CD4-positive, alpha-beta T cell (primary cell): ENCODE results near the gene PRDX4. TPM values are rescaled to one million over a fixed set of nuclear protein-coding genes. Genes with fewer than 3 reads are reported as not detected.

ENCODE experiments used
- ATAC-seq: fragments of 200-7000 bp; cut with Tn5 transposase; one replicate; pipeline ENCODE4 v1.10.0; 2022; ENCODE audit warnings: mild to moderate bottlenecking; ENCODE audit not compliant: poor library complexity
- CTCF ChIA-PET: fragments of 350-600 bp; sonication (Branson Sonifier 250); formaldehyde crosslinking; loops from one replicate; lab custom pipeline; 2021; ENCODE audit warnings: antibody characterized with exemption, inconsistent platforms; lab: Charles Lee
- POLR2A ChIA-PET: fragments of 350-600 bp; sonication (Branson Sonifier 250); formaldehyde crosslinking; loops from one replicate; lab custom pipeline; 2021; ENCODE audit warnings: antibody characterized with exemption, inconsistent platforms; lab: Charles Lee
- DNase-seq, 14 experiments: peaks; one replicate each; pipeline ENCODE4 v3.0.0-alpha.2; 2013 to 2020; ENCODE audit warnings: mixed read lengths in 2 of 14
- H3K27ac ChIP-seq, 2 donors: one replicate each; pipeline versions ENCODE4 v1.5.1 to v1.7.0; 2013; ENCODE audit warnings: low read length in 2 of 2, low read depth in 1 of 2, mild to moderate bottlenecking in 1 of 2
- H3K27me3 ChIP-seq, 2 experiments: 1 replicate in 1 of 2; 2 replicates in 1 of 2; pipeline versions ENCODE4 v1.6.1 to v1.7.0; 2013; ENCODE audit warnings: low read length in 2 of 2, control low read depth in 1 of 2, mild to moderate bottlenecking in 1 of 2, moderate library complexity in 1 of 2; ENCODE audit not compliant: insufficient read depth in 2 of 2, control insufficient read depth in 1 of 2
- H3K36me3 ChIP-seq: one replicate; pipeline ENCODE4 v1.6.1; 2013; ENCODE audit warnings: low read length, control low read depth; ENCODE audit not compliant: insufficient read depth
- H3K4me1 ChIP-seq: one replicate; pipeline ENCODE4 v1.6.1; 2013; ENCODE audit warnings: low read length, control low read depth; ENCODE audit not compliant: insufficient read depth
- H3K4me3 ChIP-seq: one replicate; pipeline ENCODE4 v1.5.1; 2013; ENCODE audit warnings: mild to moderate bottlenecking, low read length, moderate library complexity
- H3K9me3 ChIP-seq, 2 experiments: 1 replicate in 1 of 2; 2 replicates in 1 of 2; pipeline versions ENCODE4 v1.6.1 to v1.7.0; 2013; ENCODE audit warnings: low read length in 2 of 2, mild to moderate bottlenecking in 2 of 2, control low read depth in 1 of 2, moderate library complexity in 1 of 2; ENCODE audit not compliant: control insufficient read depth in 1 of 2, insufficient read depth in 1 of 2
- H3K27ac Mint-ChIP-seq: one replicate; pipeline ENCODE4 v1.8.0; 2020; ENCODE audit warnings: mixed read lengths
- H3K27me3 Mint-ChIP-seq: one replicate; pipeline ENCODE4 v1.8.0; 2021; ENCODE audit warnings: mixed read lengths
- H3K36me3 Mint-ChIP-seq: one replicate; pipeline ENCODE4 v1.8.0; 2021; ENCODE audit warnings: low read depth, mixed read lengths
- H3K4me1 Mint-ChIP-seq: one replicate; pipeline ENCODE4 v1.8.0; 2021; ENCODE audit warnings: low read depth, mixed read lengths
- H3K4me3 Mint-ChIP-seq: one replicate; pipeline ENCODE4 v1.8.0; 2020; ENCODE audit warnings: mild to moderate bottlenecking, mixed read lengths
- H3K9me3 Mint-ChIP-seq: one replicate; pipeline ENCODE4 v1.8.0; 2020; ENCODE audit warnings: mixed read lengths
- CTCF ChIP-seq: fragments of 200-600 bp; IDR thresholded peaks from one replicate; pipeline ENCODE4 v1.8.0; 2022; ENCODE audit warnings: antibody characterized with exemption, mild to moderate bottlenecking
- intact Hi-C, 2 experiments: fragments of 100-400 bp; cut with DNase I in 1 of 2; cut with micrococcal nuclease in 1 of 2; formaldehyde crosslinking; loops; one replicate each; pipeline versions ENCODE4 v1.15.1 to v1.9.0; 2023 to 2025; cut with DNase I, micrococcal nuclease
- total RNA-seq, 174 experiments: library from RNA in 2 of 174; stranded (reverse) in 2 of 174; gene quantifications; one replicate each; pipeline ENCODE4 v1.2.3 and lab custom pipeline; 2021 to 2026

PRDX4 gene
- total RNA-seq, 2 experiments from 2014 or later, result 4.4 TPM

GRCh38 chrX:23662187-23662586, 5.1 kb upstream of the PRDX4 start:
- TF ChIP-seq CTCF, result no peak
- Mint-ChIP-seq H3K27me3 (no peaks in the 10 kb centered on the region), H3K4me3 (peak overlapping the region; percentile 44), H3K4me1 (peaks cover 25% of the 10 kb centered on the region), H3K9me3 (no peaks in the 10 kb centered on the region), H3K36me3 (no peaks in the 10 kb centered on the region), H3K27ac (peak overlapping the region; percentile 78)
- ChIA-PET CTCF (no interaction called here), POLR2A (no interaction called here)
- Histone ChIP-seq H3K4me3 (no peak overlapping the region), H3K27me3 (no peaks in the 10 kb centered on the region), H3K4me1 (no peaks in the 10 kb centered on the region), H3K9me3 (no peaks in the 10 kb centered on the region), H3K36me3 (no peaks in the 10 kb centered on the region), H3K27ac (no peak overlapping the region)
- DNase-seq (peak in 3 of 14 experiments; percentile 38 to 70 (median 46)), ATAC-seq (peak; percentile 65)
- intact Hi-C loops, result loop anchor here in 1 of 2 experiments (10.0 kb wide), 1 partner anchor 493 kb away; no protein-coding TSS in a partner anchor

- Mint-ChIP-seq H3K27me3 (no peaks in the 10 kb centered on the region), H3K36me3 (no peaks in the 10 kb centered on the region), H3K4me1 (peaks cover 25% of the 10 kb centered on the region), H3K27ac (peak overlapping the region; percentile 78), H3K4me3 (no peak overlapping the region), H3K9me3 (no peaks in the 10 kb centered on the region)
- ChIA-PET POLR2A (no interaction called here), CTCF (no interaction called here)
- Histone ChIP-seq H3K4me3 (no peak overlapping the region), H3K27me3 (no peaks in the 10 kb centered on the region), H3K36me3 (no peaks in the 10 kb centered on the region), H3K27ac (no peak overlapping the region), H3K9me3 (no peaks in the 10 kb centered on the region), H3K4me1 (no peaks in the 10 kb centered on the region)
- no peak for ATAC-seq
- no peak for DNase-seq
- TF ChIP-seq CTCF, result no peak
- intact Hi-C loops, result loop anchor here in 1 of 2 experiments (10.0 kb wide), 1 partner anchor 492 kb away; no protein-coding TSS in a partner anchor
Observed at GRCh38 chrX:23662853-23663252, 4.4 kb upstream of the PRDX4 start.

DNA sequence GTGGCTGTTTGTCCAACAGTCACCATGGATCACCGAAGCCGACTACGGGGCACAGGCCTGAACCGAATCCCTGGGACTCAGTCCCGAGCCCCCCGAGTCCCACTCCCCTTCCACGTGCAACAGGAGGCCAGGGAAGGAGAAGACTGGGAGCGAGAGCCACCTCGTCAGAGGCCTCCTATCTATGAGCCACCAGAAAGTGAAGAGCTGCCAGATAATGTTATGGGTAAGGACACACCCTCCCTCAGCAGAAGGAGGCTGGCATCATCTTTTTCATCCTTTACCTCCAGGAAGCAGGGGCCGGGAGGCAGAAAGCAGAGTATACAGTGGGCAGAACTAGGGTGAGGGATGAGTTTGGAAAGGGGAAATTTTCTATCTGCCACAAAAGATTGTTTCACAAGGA, 2.8 kb upstream of the PRDX4 start:
- H3K9me3 ChIP-seq, result no peaks in the 10 kb centered on the region
- no peaks in the 10 kb centered on the region for H3K27me3 Mint-ChIP-seq
- no peaks in the 10 kb centered on the region for H3K9me3 Mint-ChIP-seq
- H3K27ac Mint-ChIP-seq, result no peak overlapping the region
- no peaks in the 10 kb centered on the region for H3K4me1 ChIP-seq
- no peaks in the 10 kb centered on the region for H3K36me3 Mint-ChIP-seq
- ATAC-seq, result no peak
- intact Hi-C loops, result loop anchor here in 1 of 2 experiments (10.0 kb wide), 1 partner anchor 490 kb away; no protein-coding TSS in a partner anchor
- H3K27me3 ChIP-seq, result no peaks in the 10 kb centered on the region
- peak overlapping the region; percentile 4 for H3K4me3 Mint-ChIP-seq
- H3K27ac ChIP-seq, result no peak overlapping the region
- no peaks in the 10 kb centered on the region for H3K36me3 ChIP-seq
- no peak for TF ChIP-seq CTCF
- ChIA-PET POLR2A (no interaction called here), CTCF (no interaction called here)
- H3K4me3 ChIP-seq, result no peak overlapping the region
- H3K4me1 Mint-ChIP-seq, result peaks cover 34% of the 10 kb centered on the region
- no peak for DNase-seq
